Measurements from ENCODE around the gene NT5C3A. TPM values are rescaled to one million over a fixed set of nuclear protein-coding genes. Genes with fewer than 3 reads are reported as not detected.
"Not testable (repeated sequence)": the region's sequence is repeated elsewhere in the genome, so short reads cannot be mapped to it uniquely, and the experiment has no call there.

NT5C3A gene
- total RNA-seq, 2 experiments from 2014 or later: 31.5 to 33.3 TPM

DNA sequence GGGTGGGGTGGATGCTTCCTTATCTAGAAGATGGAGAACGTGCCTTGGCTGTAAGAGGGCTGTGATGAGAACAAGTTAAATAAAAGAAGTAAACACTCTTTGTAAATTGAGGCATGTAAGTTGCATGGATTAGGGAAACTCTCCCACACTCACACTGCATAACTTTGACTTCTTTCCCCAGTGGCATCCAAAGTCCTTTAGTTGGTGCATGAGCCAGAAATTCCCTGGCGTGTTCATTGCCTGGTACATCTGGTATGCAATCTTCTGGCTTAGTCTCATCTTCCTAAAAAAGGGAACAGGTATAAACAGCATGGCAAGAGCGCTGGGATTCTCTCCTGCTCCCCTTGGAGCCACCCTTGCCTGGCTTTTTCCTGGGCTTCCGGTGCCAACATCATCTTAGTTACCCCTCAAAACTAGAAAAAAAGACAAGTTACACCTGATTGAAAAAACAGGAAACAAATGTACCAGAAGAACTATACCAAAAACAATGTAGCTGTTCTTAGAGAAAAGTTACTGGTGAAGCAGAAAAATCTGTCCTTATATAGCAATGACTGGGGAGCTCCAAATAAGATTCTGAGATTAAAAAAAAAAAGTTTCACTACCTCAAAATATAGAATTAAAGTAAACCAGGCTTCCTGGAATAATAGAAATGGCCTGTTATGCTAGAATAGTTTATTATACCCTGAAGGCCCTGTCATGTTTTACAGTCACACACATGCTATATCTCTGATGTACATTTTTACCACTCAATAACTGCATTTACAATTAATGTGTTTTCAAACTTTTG lies 36.8 kb upstream of the NT5C3A start:
- Histone ChIP-seq H3K27me3 (ENCODE audit: control insufficient read depth in 1 of 2, insufficient read depth in 2 of 2, low read length in 2 of 2) (no peaks in the 10 kb centered on the region), H3K4me3 (ENCODE audit: low read length) (no peak overlapping the region), H3K9me3 (ENCODE audit: control insufficient read depth in 1 of 2, insufficient read depth in 1 of 2, low read length in 2 of 2) (no peaks in the 10 kb centered on the region), H3K4me1 (ENCODE audit: insufficient read depth, low read length) (no peaks in the 10 kb centered on the region), H3K36me3 (ENCODE audit: insufficient read depth, low read length) (peaks cover 68% of the 10 kb centered on the region), H3K27ac (ENCODE audit: low read depth in 1 of 2, low read length in 2 of 2) (no peak overlapping the region)
- no peak for DNase-seq
- H3K36me3 Mint-ChIP-seq (ENCODE audit: low read depth): peaks cover 89% of the 10 kb centered on the region
- no peaks in the 10 kb centered on the region for H3K27me3 Mint-ChIP-seq
- H3K4me3 Mint-ChIP-seq: no peak overlapping the region
- H3K9me3 Mint-ChIP-seq: no peaks in the 10 kb centered on the region
- intact Hi-C loops (cut with DNase I, micrococcal nuclease): no loop called here
- ATAC-seq (ENCODE audit: poor library complexity): no peak
- CTCF ChIA-PET: no interaction called here
- H3K4me1 Mint-ChIP-seq (ENCODE audit: low read depth): peaks cover 16% of the 10 kb centered on the region
- H3K27ac Mint-ChIP-seq: peak overlapping the region; percentile 30
- POLR2A ChIA-PET: interaction anchor here (1.2 kb wide), 1 partner anchor 37 kb away, joined by 3 read pairs; the partner anchor contains the start of gene NT5C3A
- TF ChIP-seq, protein P1, sequence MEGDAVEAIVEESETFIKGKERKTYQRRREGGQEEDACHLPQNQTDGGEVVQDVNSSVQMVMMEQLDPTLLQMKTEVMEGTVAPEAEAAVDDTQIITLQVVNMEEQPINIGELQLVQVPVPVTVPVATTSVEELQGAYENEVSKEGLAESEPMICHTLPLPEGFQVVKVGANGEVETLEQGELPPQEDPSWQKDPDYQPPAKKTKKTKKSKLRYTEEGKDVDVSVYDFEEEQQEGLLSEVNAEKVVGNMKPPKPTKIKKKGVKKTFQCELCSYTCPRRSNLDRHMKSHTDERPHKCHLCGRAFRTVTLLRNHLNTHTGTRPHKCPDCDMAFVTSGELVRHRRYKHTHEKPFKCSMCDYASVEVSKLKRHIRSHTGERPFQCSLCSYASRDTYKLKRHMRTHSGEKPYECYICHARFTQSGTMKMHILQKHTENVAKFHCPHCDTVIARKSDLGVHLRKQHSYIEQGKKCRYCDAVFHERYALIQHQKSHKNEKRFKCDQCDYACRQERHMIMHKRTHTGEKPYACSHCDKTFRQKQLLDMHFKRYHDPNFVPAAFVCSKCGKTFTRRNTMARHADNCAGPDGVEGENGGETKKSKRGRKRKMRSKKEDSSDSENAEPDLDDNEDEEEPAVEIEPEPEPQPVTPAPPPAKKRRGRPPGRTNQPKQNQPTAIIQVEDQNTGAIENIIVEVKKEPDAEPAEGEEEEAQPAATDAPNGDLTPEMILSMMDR (IDR thresholded peaks at IDR 0.05): no peak

DNA sequence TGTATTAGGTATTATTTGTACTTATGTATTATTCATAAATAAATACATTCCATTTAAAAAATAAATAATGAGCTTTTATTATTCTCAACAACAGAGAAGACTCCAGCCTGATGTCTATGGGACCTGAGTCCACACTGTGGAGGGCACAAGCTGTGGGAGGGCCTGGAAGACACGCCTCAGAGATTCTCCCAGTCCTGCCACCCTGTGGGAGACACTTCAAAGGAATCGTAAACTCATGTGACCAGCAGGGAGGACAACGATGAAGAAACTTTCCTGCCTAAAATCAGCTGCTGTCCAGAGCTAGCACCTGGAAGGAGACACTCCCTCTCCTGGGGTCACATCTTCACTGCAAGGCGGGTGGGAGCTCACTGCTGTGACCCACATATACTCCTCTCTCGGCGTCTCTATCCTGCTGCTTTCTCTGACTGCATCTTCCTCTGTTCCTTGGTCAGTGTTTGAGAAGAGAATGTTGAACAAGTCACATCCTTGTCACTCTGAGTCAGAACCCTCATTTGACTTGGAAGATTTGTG lies 32.2 kb upstream of the NT5C3A start:
- H3K27me3 Mint-ChIP-seq; H3K4me1 ChIP-seq (ENCODE audit: insufficient read depth, low read length); DNase-seq; H3K27ac ChIP-seq (ENCODE audit: low read depth in 1 of 2, low read length in 2 of 2); POLR2A ChIA-PET; H3K27me3 ChIP-seq (ENCODE audit: control insufficient read depth in 1 of 2, insufficient read depth in 2 of 2, low read length in 2 of 2); H3K4me3 ChIP-seq (ENCODE audit: low read length); H3K4me3 Mint-ChIP-seq; intact Hi-C loops (cut with DNase I, micrococcal nuclease); H3K9me3 Mint-ChIP-seq; CTCF ChIA-PET; H3K4me1 Mint-ChIP-seq (ENCODE audit: low read depth); ATAC-seq (ENCODE audit: poor library complexity); H3K27ac Mint-ChIP-seq; H3K9me3 ChIP-seq (ENCODE audit: control insufficient read depth in 1 of 2, insufficient read depth in 1 of 2, low read length in 2 of 2): not testable (repeated sequence)
- peaks cover 70% of the 10 kb centered on the region for H3K36me3 Mint-ChIP-seq (ENCODE audit: low read depth)
- peaks cover 52% of the 10 kb centered on the region for H3K36me3 ChIP-seq (ENCODE audit: insufficient read depth, low read length)

GRCh38 chr7:33093266-33093665 lies 30.7 kb upstream of the NT5C3A start:
- H3K36me3 ChIP-seq (ENCODE audit: insufficient read depth, low read length): peaks cover 38% of the 10 kb centered on the region
- Mint-ChIP-seq H3K4me1 (ENCODE audit: low read depth) (no peaks in the 10 kb centered on the region), H3K27me3 (no peaks in the 10 kb centered on the region), H3K9me3 (no peaks in the 10 kb centered on the region), H3K36me3 (ENCODE audit: low read depth) (peaks cover 54% of the 10 kb centered on the region), H3K27ac (no peak overlapping the region), H3K4me3 (no peak overlapping the region)
- H3K9me3 ChIP-seq (ENCODE audit: control insufficient read depth in 1 of 2, insufficient read depth in 1 of 2, low read length in 2 of 2): no peaks in the 10 kb centered on the region
- ChIA-PET POLR2A (no interaction called here), CTCF (no interaction called here)
- no peak for DNase-seq
- intact Hi-C loops (cut with DNase I, micrococcal nuclease): no loop called here
- H3K27ac ChIP-seq (ENCODE audit: low read depth in 1 of 2, low read length in 2 of 2): peak overlapping the region in 1 of 2 donors; percentile 1
- no peak overlapping the region for H3K4me3 ChIP-seq (ENCODE audit: low read length)
- H3K4me1 ChIP-seq (ENCODE audit: insufficient read depth, low read length): no peaks in the 10 kb centered on the region
- H3K27me3 ChIP-seq (ENCODE audit: control insufficient read depth in 1 of 2, insufficient read depth in 2 of 2, low read length in 2 of 2): no peaks in the 10 kb centered on the region
- TF ChIP-seq, protein P1 (IDR thresholded peaks at IDR 0.05): no peak
- no peak for ATAC-seq (ENCODE audit: poor library complexity)

Measured in CD4-positive, alpha-beta T cell (primary cell).